ENCODE results near the gene BCL11A.

DNA sequence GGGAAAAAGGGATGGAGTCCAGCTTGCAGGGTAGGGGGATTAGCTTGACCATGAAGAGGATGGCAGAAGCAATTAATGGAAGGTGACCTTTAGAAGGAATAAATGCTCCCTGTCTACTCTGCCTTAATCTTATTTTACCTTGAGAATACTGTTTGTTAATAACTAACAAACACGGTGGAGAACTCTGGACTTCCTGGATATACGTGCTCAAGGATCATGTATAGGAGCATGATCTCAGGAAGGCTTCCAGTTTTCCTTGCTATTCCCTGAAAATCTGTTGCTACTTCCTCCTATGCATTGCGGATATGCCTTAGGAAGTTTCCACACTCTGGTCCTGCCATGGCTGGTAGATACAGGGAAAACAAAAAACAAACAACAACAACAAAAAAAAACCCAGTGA lies 44.8 kb upstream of the BCL11A start:
- TF ChIP-seq, protein P1, sequence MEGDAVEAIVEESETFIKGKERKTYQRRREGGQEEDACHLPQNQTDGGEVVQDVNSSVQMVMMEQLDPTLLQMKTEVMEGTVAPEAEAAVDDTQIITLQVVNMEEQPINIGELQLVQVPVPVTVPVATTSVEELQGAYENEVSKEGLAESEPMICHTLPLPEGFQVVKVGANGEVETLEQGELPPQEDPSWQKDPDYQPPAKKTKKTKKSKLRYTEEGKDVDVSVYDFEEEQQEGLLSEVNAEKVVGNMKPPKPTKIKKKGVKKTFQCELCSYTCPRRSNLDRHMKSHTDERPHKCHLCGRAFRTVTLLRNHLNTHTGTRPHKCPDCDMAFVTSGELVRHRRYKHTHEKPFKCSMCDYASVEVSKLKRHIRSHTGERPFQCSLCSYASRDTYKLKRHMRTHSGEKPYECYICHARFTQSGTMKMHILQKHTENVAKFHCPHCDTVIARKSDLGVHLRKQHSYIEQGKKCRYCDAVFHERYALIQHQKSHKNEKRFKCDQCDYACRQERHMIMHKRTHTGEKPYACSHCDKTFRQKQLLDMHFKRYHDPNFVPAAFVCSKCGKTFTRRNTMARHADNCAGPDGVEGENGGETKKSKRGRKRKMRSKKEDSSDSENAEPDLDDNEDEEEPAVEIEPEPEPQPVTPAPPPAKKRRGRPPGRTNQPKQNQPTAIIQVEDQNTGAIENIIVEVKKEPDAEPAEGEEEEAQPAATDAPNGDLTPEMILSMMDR (IDR thresholded peaks at IDR 0.05) = no peak
- no peak for TF ChIP-seq POLR2A (IDR thresholded peaks at IDR 0.05)

All from esophagus squamous epithelium (tissue), 4 donors.